ENCODE measurements around the gene CYP1B1.

Gene CYP1B1

DNA sequence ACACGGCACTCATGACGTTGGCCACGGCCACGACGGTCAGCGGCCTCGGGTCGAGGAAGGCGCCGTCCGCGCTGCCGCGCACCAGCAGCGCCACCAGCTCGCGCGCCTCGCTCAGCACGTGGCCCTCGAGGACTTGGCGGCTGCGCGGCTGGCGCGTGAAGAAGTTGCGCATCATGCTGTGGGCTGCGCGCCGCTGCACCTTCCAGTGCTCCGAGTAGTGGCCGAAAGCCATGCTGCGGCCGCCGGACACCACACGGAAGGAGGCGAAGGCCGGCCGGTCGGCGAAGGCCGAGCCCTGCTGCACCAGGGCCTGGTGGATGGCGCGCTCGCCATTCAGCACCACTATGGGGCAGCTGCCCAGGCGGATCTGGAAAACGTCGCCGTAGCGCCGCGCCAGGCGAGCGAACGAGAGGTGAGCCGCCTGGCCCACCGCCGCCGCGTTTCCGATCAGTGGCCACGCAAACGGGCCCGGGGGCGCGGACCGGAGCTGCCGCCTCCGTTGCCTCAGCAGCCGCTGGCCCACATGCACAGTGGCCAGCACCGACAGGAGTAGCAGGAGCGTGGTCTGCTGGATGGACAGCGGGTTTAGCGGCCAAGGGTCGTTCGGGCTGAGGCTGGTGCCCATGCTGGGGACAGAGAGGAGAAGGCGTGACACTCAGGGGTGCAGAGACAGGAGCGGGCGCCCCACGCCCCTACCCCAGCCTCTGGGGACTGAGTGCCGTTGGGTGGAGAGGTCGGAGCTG, 1.0 kb downstream of the CYP1B1 start:
- FAIRE-seq = no peak

GRCh38 chr2:38074058-38074763, 1.7 kb downstream of the CYP1B1 start:
- FAIRE-seq = no peak

DNA sequence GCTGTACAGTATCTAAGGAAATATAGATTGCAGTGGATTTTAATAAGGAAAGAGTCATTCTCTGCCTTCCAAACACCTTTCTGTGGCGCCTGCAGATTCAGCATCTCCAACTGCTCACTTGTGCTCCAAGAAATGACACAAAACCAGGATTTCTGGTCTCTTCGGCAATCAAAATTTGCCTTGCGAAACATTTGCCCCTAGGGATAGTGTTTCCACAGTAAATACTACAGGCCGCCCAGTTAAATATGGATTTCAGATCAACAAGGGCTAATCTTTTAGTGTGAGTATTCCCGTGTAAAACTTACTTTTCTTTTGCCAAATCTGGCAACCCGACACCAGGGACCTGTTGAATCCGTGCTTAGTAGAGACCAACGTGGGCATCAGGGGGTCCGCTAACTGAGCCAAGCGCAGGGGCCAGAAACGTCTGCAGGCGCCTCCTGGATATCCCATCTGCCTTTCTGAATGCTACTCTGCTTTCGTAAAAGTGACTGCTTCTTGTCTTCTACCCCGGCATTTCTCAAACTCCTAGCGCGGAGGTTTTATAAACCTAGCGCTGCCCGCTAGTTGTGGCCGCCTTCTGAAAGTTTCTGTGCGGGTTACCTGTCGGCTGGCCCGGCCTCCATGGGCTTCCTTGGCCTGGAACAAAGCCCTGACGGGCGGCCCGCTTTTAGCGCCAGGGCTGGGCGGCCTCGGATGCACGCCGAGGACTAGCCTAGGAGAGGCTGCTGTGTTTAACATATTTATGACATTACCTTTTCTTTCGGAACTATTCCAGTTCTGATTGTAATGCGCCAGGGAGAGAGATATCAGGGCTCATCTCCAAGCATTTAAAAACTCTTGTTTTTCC, 2.5 kb downstream of the CYP1B1 start:
- FAIRE-seq = no peak

- no peak for FAIRE-seq
Observed at GRCh38 chr2:38070438-38070837, 5.5 kb downstream of the CYP1B1 start.

GRCh38 chr2:38068234-38068633, 7.7 kb downstream of the CYP1B1 start:
- FAIRE-seq = no peak

DNA sequence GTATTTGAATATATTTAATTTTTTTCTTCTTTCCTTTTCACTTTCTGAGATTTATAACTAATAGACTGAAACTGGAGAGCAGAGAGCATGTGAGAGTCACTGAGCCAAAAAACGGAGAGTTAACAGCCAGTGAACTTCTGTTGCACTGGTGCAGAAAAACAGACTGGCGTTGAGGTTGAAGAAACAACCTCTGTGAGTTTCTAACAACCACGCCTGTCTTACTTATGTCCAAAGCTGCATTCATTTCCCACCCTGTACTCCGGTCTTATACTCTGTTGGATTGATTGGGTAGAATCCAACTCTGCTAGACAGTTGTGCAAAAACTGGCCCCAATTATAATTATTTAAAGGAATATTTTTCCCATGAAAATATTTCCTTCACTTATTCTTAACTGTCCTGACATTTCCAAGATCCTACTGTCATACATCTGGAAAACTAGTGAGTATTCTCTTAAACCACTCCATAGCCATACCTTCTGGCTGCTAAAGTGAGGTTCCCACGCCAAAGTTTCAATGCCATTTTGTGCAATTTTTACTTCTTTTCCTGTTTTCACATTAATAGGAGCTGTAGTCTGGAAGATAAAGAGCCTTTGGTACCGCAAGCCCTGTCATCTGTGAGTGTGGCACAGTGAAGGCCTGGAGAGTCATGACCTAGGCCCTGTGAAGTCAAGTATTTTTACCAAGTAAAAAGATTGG, 9.4 kb downstream of the CYP1B1 start:
- FAIRE-seq = no peak

DNA sequence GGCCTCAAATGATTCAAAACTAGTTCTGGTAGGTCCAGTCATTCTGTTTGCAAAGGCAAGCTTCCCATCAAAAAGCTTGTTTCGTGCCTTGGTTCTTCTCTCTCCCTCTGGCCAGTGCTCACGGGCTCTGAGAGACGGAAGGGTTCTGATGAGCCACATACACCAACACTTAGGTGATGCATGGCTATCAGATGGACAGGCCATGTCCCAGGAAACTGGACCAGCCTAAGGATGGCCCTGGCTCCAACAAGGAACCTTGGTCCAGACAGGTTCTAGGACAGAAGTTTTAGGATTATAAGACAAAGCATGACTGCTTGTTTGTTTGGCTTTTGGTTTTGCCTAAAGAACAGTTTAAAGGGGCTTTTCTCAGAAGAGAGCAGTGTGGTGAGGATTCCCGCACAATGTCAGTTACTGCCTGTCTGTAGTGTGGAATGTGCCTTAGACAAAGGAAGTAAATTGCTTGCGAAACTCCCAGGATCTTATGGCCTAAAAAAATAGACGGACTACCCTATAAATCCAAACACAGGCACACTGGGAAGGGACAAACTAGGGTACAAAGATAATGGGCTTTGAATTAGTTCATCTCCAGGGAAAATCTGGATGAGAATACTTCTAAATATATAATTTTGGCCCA, 10.3 kb downstream of the CYP1B1 start:
- no peak for FAIRE-seq

- FAIRE-seq = no peak
Observed at GRCh38 chr2:38064801-38065501, 11.0 kb downstream of the CYP1B1 start.

GRCh38 chr2:38060236-38061018, 15.5 kb downstream of the CYP1B1 start:
- FAIRE-seq = no peak

- FAIRE-seq = no peak
Observed at GRCh38 chr2:38057651-38058410, 18.1 kb downstream of the CYP1B1 start.

GRCh38 chr2:38056216-38056615, 19.7 kb downstream of the CYP1B1 start:
- no peak for FAIRE-seq

DNA sequence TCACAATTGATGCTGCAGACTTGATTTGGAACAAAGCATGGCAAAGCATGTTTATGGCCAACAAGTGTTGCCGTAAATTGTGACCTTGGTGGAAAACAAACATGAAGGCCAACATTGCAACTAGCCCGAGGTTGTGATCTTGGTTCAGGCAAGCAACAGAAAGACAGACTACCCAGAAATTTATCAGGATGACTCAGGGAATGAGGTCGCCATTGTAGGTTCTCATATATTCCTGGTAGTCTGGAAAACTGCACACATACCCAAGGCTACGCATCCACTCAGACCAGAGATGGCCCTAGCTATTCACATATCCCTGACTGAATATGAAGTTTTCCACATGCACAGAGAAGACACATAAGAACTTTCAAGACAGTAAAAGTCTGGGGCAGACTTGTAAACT, 30.1 kb downstream of the CYP1B1 start:
- no peak for FAIRE-seq

- no peak for FAIRE-seq
Observed at GRCh38 chr2:38039121-38039910, 36.6 kb downstream of the CYP1B1 start.

DNA sequence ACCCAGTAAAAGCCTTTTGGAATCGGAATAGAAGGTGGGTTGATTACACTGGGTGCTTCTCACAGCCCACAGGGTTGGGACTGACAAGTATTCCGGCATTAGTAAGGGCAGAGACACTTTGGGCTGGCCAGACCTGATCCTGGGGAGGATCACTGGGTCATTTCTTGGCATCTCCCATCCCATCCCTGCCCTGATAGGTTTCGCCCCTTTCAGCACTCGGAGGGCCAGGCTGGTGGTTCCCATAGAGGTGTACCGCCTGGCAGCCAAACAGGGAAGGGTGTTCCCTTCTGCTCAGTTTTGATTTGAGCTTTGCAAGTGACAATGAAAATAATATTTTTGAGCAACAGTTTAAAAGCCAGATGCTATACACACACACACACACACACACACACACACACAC, 37.3 kb downstream of the CYP1B1 start:
- no peak for FAIRE-seq

DNA sequence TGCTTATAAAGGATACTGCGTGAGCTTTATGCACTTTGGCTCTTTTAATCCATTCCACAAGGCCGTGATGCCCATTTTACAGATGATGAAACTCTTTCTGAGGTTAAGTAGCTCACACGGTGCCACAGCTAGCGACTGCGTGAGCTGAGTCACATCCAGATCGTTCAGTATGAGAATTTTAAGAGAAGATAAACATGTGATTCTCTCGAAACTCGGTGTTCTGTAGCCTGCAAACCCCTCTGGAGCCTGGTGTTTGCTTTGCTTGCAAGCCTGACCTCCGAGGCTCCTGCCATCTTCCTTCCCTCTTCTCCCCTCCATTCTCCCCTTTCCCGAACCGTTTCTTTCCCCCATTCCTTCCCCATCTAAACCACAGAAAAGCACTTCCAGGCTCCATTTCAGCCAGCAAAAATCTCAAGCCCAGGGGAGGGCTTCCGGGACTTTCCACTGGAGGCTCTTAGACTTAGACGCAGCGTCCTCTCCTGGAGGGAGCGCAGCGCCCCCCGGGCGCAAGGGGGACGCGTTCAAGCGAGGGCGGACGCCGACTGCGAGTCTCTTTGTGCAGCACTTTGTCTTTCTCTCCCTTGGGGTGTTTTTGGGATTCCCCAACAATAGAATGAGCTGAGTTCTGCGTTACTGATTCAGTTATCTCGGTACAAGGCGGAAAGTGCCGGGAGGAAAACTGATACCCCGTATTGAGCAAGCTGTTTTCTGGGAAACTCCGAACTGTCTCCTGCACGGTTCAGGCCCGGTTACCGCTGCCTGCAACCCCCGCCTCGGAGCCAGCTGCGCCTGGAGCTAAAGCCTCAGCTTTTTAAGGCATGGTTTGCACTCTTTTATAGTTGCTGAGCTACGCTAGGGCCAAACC, 38.0 kb downstream of the CYP1B1 start:
- FAIRE-seq = no peak

- no peak for FAIRE-seq
Observed at GRCh38 chr2:38037325-38037724, 38.6 kb downstream of the CYP1B1 start.

GRCh38 chr2:38035968-38036367, 40.0 kb downstream of the CYP1B1 start:
- no peak for FAIRE-seq

- FAIRE-seq = no peak
Observed at GRCh38 chr2:38033646-38034045, 42.3 kb downstream of the CYP1B1 start.
